Activated T-helper 1 cell treated with anti-CD3 and anti-CD28 coated beads, Interleukin-12 subunit alpha, Interleukin-12 subunit beta, Interleukin-2, Interleukin-4 antibody, amounts not matched to agents 30 ng/mL and 10 ng/mL and 1 ng/mL, durations not matched to agents 14 hours and 24 hours and 36 hours (primary cell): ENCODE data around the gene CFAP58. TPM values are rescaled to one million over a fixed set of nuclear protein-coding genes. Genes with fewer than 3 reads are reported as not detected.

ENCODE experiments used
- DNase-seq: peaks from one replicate; pipeline ENCODE4 v3.0.0; 2021; ENCODE audit warnings: low spot score
- H3K27ac Mint-ChIP-seq: one replicate; pipeline ENCODE4 v1.8.0; 2021; ENCODE audit warnings: mild to moderate bottlenecking, mixed read lengths
- H3K27me3 Mint-ChIP-seq: one replicate; pipeline ENCODE4 v1.8.0; 2022; ENCODE audit warnings: mild to moderate bottlenecking, moderate library complexity, mixed read lengths; ENCODE audit not compliant: insufficient read depth
- H3K36me3 Mint-ChIP-seq: one replicate; pipeline ENCODE4 v1.8.0; 2021; ENCODE audit warnings: low read depth, mixed read lengths
- H3K4me1 Mint-ChIP-seq: one replicate; pipeline ENCODE4 v1.8.0; 2021; ENCODE audit warnings: low read depth, mixed read lengths
- H3K4me3 Mint-ChIP-seq: one replicate; pipeline ENCODE4 v1.8.0; 2021; ENCODE audit warnings: mild to moderate bottlenecking, moderate library complexity, mixed read lengths
- H3K9me3 Mint-ChIP-seq: one replicate; pipeline ENCODE4 v1.8.0; 2021; ENCODE audit warnings: mixed read lengths
- intact Hi-C: fragments of 100-400 bp; cut with micrococcal nuclease; formaldehyde crosslinking; loops from one replicate; pipeline ENCODE4 v1.15.1; 2024
- total RNA-seq: library from RNA; stranded (reverse); gene quantifications from 2 replicates; pipeline ENCODE4 v1.2.3, GENCODE V29; 2022

Gene CFAP58
- total RNA-seq, 1 donor from 2014 or later: 0.08 TPM

DNA sequence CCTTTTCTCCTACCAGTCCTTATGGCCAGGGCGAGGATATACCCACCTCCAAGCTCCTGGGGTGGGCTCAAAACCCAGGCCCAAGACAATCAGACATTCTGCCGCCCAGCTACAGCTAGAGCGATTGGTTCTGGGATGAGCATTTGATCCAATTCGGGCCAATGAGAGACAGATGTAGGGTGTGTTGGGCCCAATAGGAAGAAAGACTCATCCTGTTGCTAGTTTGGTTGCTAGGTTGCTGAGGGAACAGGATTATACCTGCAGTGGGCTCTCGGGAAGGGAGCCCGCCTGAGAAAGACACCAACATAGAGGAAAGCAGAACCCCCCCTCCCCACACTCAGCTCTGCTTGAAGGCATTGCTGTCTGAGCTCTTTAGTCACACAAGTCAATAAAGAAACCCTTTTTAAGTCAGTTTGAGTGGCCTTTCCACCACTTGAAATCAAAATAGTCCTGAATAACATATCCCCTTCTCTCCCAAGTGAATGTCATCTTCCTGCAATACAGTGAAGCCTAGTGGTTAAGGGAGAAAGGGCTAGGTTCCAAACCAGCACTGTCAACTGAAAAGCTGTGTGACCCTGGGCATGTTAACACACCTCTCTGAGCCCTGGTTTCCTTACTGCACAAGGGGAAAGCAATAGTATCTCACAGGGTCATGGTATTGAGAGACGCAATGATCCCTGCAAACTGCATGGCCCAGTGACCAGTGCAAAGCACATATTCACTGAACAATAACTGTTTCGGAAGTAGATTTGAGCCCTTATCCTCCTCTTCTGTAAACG is 37.1 kb upstream of the CFAP58 start:
- intact Hi-C loops: no loop called here
- Mint-ChIP-seq H3K27ac (no peak overlapping the region), H3K36me3 (peaks cover 22% of the 10 kb centered on the region), H3K4me3 (no peak overlapping the region), H3K4me1 (peaks cover 51% of the 10 kb centered on the region), H3K9me3 (no peaks in the 10 kb centered on the region), H3K27me3 (no peaks in the 10 kb centered on the region)
- DNase-seq: no peak

- Mint-ChIP-seq H3K4me3 (no peak overlapping the region), H3K27ac (no peak overlapping the region), H3K9me3 (no peaks in the 10 kb centered on the region), H3K4me1 (peaks cover 53% of the 10 kb centered on the region), H3K36me3 (peaks cover 19% of the 10 kb centered on the region), H3K27me3 (no peaks in the 10 kb centered on the region)
- DNase-seq: no peak
- intact Hi-C loops: no loop called here
Observed at GRCh38 chr10:104317269-104317710, 36.3 kb upstream of the CFAP58 start.

DNA sequence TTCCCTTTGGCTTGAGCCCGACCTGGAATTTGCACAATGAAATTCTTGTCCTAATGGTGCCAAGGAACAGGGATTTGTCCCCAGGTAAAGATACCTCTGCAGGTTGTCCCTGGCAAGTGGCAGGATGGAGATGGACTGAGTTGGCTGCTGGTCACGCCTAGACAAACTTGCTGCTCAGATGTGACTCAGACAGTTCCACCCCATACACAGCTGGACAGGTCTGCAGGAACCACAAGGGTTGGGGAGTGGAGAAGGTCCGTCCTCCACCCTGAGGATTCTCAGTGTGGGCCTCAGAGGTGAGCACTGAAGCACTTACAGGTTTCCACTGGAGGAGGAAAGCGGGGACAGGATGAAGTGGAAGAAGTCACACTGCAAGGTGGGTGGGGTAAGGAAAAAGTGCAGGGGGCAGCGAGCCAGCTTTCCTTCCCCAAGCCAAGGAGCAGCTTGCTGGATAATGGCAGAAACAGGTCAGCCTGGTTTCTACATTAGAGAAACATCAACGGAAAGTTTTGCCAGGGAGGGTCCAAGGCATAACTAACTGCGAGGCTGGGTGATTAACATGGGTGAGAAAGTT is 35.8 kb upstream of the CFAP58 start:
- Mint-ChIP-seq H3K36me3 (peaks cover 17% of the 10 kb centered on the region), H3K27ac (no peak overlapping the region), H3K9me3 (no peaks in the 10 kb centered on the region), H3K27me3 (no peaks in the 10 kb centered on the region), H3K4me1 (peaks cover 56% of the 10 kb centered on the region), H3K4me3 (no peak overlapping the region)
- DNase-seq: no peak
- intact Hi-C loops: no loop called here

DNA sequence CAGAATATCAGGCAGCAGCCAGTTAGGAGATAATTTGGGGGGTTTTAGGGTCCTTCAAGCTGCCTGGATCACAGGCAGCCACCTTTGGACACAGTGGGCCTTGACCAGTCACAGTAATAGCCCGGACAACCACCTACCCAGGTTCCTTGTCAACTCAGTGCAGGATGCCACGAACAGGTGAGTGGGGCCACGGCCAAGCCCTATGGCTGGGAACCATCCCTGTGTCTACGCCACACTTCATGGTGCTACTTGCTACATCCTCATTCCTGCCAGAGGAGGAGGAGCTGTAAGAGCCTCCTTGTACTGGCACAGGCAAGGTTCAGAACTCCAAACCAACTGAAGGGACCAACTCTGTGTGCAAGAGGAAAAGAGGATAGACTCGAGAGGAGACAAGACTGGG is 35.3 kb upstream of the CFAP58 start:
- Mint-ChIP-seq H3K36me3 (peaks cover 17% of the 10 kb centered on the region), H3K4me1 (peaks cover 61% of the 10 kb centered on the region), H3K9me3 (no peaks in the 10 kb centered on the region), H3K27ac (no peak overlapping the region), H3K4me3 (no peak overlapping the region), H3K27me3 (no peaks in the 10 kb centered on the region)
- no peak for DNase-seq
- intact Hi-C loops: no loop called here

GRCh38 chr10:104318810-104319741 is 34.6 kb upstream of the CFAP58 start:
- H3K9me3 Mint-ChIP-seq: no peaks in the 10 kb centered on the region
- intact Hi-C loops: no loop called here
- H3K4me1 Mint-ChIP-seq: peaks cover 68% of the 10 kb centered on the region
- H3K4me3 Mint-ChIP-seq: no peak overlapping the region
- no peaks in the 10 kb centered on the region for H3K27me3 Mint-ChIP-seq
- peaks cover 18% of the 10 kb centered on the region for H3K36me3 Mint-ChIP-seq
- no peak overlapping the region for H3K27ac Mint-ChIP-seq
- DNase-seq: no peak

DNA sequence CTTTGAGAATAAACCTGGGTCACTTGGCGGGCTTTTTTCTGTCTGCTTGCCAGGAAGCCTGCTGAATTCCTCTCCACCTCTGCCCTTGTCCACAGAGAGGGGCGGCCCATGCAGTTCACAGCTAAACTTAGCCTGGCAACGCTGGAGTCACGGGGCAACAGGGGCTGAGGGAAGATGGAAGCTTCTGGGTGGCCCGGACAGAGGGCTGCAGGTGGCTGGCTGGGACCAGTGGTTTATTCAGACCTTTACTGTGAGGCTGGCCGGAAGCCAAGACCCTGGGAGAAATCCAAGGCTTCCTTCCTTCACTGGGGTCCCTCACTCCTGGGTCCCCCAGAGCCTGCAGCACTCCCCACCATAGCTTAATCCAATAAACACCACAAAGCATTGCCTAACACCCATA is 32.4 kb upstream of the CFAP58 start:
- Mint-ChIP-seq H3K36me3 (peaks cover 22% of the 10 kb centered on the region), H3K4me3 (no peak overlapping the region), H3K4me1 (peaks cover 90% of the 10 kb centered on the region), H3K9me3 (no peaks in the 10 kb centered on the region), H3K27ac (no peak overlapping the region), H3K27me3 (no peaks in the 10 kb centered on the region)
- no peak for DNase-seq
- intact Hi-C loops: no loop called here

DNA sequence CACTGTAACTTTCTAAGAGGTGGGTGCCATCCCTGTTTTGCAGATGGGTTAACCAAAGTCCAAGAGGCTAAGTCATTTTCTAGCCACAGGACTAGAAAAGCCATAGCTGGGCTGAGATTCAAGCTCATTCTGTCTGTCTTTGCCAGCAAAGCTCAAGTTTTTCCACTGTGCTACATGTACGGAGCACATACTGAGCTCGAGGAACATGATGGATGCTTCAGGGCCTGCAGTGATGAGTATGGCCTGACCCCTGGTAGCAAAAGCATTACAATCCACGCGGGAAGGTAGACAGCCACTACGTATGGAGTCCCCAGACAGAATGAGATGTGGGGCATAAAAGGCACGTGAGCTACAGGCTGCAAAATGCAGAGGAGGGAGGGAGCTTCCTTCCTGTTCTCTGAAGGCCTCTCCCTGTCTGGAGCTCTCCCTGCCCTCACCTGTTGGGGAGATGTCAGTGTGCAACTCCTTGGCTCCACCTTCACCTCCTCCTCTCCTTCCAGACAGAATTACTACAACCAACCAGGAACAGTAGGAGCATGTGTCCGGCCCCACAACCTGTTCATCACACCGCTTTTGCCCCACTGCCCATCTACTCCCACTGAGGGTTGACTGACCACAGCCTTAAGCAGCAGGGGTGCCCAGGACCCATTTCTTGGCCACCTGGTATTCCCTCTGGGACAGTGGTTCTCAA is 31.8 kb upstream of the CFAP58 start:
- intact Hi-C loops: no loop called here
- no peaks in the 10 kb centered on the region for H3K27me3 Mint-ChIP-seq
- DNase-seq: no peak

GRCh38 chr10:104322416-104322782 is 31.2 kb upstream of the CFAP58 start:
- H3K27me3 Mint-ChIP-seq: no peaks in the 10 kb centered on the region
- no peak for DNase-seq

More for the DNA sequence above, 31.8 kb upstream of the CFAP58 start:
- H3K9me3 Mint-ChIP-seq: no peaks in the 10 kb centered on the region
- peak overlapping the region; percentile 57 for H3K4me3 Mint-ChIP-seq
- peaks cover 24% of the 10 kb centered on the region for H3K36me3 Mint-ChIP-seq
- H3K27ac Mint-ChIP-seq: peak overlapping the region; percentile 78
- H3K4me1 Mint-ChIP-seq: peaks cover 96% of the 10 kb centered on the region

DNA sequence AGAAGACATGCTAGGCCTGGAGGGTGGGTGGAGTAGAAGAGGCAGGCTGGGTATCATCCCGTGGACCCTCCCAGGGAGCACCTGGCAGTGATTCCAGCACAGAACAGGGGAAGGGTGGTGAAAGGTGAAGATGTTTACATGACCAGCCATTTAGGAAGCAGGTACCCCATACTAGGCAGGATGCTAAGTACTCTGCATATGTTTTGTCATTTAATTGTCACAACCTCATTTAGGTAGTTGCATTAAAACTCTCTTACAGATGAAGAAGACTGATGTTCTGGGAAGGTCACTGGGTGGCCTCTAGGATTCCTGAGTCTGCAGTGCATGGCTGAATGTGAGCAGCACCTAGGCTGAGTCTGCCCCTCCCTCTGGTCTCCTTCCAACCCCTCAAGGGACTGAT is 30.5 kb upstream of the CFAP58 start:
- intact Hi-C loops: loop anchor here (1.0 kb wide), 1 partner anchor 15 kb away; no protein-coding TSS in a partner anchor
- DNase-seq: no peak
- Mint-ChIP-seq H3K27ac (peak overlapping the region; percentile 78), H3K36me3 (peaks cover 25% of the 10 kb centered on the region), H3K4me3 (peak overlapping the region; percentile 57), H3K9me3 (no peaks in the 10 kb centered on the region), H3K4me1 (peaks cover 96% of the 10 kb centered on the region), H3K27me3 (no peaks in the 10 kb centered on the region)

More at GRCh38 chr10:104322416-104322782, 31.2 kb upstream of the CFAP58 start:
- Mint-ChIP-seq H3K27ac (peak overlapping the region; percentile 78), H3K9me3 (no peaks in the 10 kb centered on the region), H3K36me3 (peaks cover 27% of the 10 kb centered on the region), H3K4me1 (peaks cover 96% of the 10 kb centered on the region), H3K4me3 (peak overlapping the region; percentile 57)
- intact Hi-C loops: no loop called here

- peaks cover 26% of the 10 kb centered on the region for H3K36me3 Mint-ChIP-seq
- H3K9me3 Mint-ChIP-seq: no peaks in the 10 kb centered on the region
- peak overlapping the region; percentile 91 for H3K27ac Mint-ChIP-seq
- intact Hi-C loops: loop anchor here (1.0 kb wide), 1 partner anchor 15 kb away; no protein-coding TSS in a partner anchor
- peak overlapping the region; percentile 73 for H3K4me3 Mint-ChIP-seq
- H3K4me1 Mint-ChIP-seq: peaks cover 96% of the 10 kb centered on the region
- DNase-seq: no peak
- no peaks in the 10 kb centered on the region for H3K27me3 Mint-ChIP-seq
Observed at GRCh38 chr10:104323760-104324201, 29.9 kb upstream of the CFAP58 start.

DNA sequence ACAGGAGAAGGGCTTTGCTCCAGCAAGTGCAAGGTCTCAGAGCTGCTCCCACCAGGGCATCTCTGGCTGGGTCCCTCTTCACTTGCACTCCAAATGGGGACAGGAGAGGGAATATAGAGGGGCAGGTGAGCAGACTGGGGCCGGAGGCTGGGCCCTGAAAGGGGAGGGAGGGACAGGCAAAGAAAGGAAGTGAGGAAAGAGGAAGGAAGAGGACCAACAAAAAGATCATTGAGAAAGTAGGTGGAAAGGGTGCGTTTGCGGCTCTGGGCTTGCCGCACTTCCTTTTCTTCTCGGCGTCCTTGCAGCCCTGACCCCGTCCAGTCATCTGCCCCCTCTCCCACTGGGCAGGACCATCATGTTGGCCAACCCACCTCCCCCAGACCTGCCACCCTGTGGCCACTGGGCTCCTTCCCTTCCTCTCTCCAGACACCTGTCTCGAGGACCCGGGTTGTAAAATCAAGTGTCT is 29.4 kb upstream of the CFAP58 start:
- peak overlapping the region; percentile 91 for H3K27ac Mint-ChIP-seq
- H3K27me3 Mint-ChIP-seq: no peaks in the 10 kb centered on the region
- peak overlapping the region; percentile 73 for H3K4me3 Mint-ChIP-seq
- intact Hi-C loops: no loop called here
- peaks cover 26% of the 10 kb centered on the region for H3K36me3 Mint-ChIP-seq
- DNase-seq: no peak
- H3K4me1 Mint-ChIP-seq: peaks cover 96% of the 10 kb centered on the region
- no peaks in the 10 kb centered on the region for H3K9me3 Mint-ChIP-seq

- Mint-ChIP-seq H3K4me3 (peak overlapping the region; percentile 67), H3K27me3 (no peaks in the 10 kb centered on the region), H3K4me1 (peaks cover 98% of the 10 kb centered on the region), H3K36me3 (peaks cover 26% of the 10 kb centered on the region), H3K27ac (peak overlapping the region; percentile 59), H3K9me3 (no peaks in the 10 kb centered on the region)
- no peak for DNase-seq
- intact Hi-C loops: no loop called here
Observed at GRCh38 chr10:104324931-104325330, 28.7 kb upstream of the CFAP58 start.
